Measurements from ENCODE around the gene TERT. TPM values are rescaled to one million over a fixed set of nuclear protein-coding genes. Genes with fewer than 3 reads are reported as not detected.

TERT gene
- total and polyA plus RNA-seq, 10 of the 15 experiments (the other 5 are each of a cell fraction or from before 2014, with no cell fraction given), result 0.08 to 21.5 (median 5.0) TPM

DNA sequence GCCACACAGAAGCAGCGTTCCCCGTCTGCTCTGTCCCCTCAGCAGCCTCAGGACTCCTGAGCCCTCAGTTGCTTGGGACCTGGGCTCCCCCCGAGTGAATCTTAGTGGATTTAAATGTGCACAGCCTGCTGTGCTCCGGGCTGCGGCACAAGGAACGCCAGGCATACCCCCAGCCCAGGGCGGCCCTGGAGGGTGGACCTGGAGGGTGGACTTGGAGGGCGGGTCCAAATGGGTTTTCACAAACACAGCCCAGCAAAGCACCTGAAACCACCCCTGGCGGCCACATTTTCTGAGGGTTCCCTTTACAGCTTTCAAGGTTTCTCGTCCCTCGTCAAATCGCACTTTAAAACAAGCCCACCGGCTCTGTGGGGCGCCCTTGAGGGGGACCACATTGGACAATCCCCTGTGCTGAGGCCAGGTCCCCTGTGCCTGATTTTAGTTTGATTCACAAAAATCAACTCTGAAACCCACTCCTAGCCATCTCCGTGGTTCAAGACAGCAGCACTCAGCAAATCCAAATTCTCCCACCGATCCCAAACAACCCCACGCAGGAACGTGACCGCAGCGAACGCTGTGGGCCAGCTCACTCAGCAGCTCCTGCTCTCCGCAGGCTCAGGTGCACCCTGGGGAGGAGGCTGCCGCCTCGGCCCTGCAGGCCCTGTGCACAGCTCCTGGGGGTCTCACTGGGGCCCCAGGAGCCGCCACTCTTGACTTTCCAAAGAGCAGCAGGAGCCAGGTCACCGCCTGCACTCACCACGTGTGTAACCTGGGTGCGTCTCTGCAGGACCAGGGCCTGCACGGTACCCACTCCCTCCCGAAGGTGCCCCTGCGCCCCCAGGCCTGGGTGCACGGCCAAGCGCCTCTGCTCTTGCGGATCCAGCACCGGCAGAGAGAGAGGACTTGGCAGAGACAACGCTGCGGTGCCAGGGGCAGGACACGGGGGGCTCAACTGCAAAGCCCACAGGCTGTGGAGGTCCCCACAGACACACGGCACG, 29.1 kb downstream of the TERT start:
- Histone ChIP-seq H3K4me3 (no peak overlapping the region), H2AFZ (ENCODE audit: control insufficient read depth, low read depth, low read length) (no peak overlapping the region), H3K4me1 (ENCODE audit: control insufficient read depth, insufficient read depth, low read length) (peaks cover 3% of the 10 kb centered on the region; the same call in 1 of the 2 replicates), H3K36me3 (ENCODE audit: control insufficient read depth in 2 of 2, insufficient read depth in 2 of 2, low read length in 1 of 2) (peaks cover 0 to 5% of the 10 kb centered on the region in 2 experiments; a peak in 2 of 4 replicates), H3K9ac (ENCODE audit: control insufficient read depth, insufficient read depth, low read length) (no peak overlapping the region), H3K4me2 (ENCODE audit: control insufficient read depth, insufficient read depth) (no peak overlapping the region), H3K79me2 (ENCODE audit: control insufficient read depth, insufficient read depth, low read length) (no peaks in the 10 kb centered on the region), H3K27ac (ENCODE audit: control insufficient read depth, insufficient read depth) (no peak overlapping the region), H4K20me1 (ENCODE audit: control insufficient read depth, insufficient read depth) (no peaks in the 10 kb centered on the region; the same call in 1 of the 2 replicates), H3K9me3 (replicated peaks; ENCODE audit: control insufficient read depth, insufficient read depth, low read length) (no peaks in the 10 kb centered on the region), H3K27me3 (replicated peaks in 1 of 2; ENCODE audit: control insufficient read depth in 2 of 2, insufficient read depth in 2 of 2, low read length in 1 of 2) (no peaks in the 10 kb centered on the region)
- ChIA-PET SMC1A (ENCODE audit: uncharacterized antibody, unreplicated experiment) (no interaction called here), RAD21 (ENCODE audit: unreplicated experiment) (no interaction called here), CTCF (no interaction called here), POLR2A (no interaction called here)
- in situ Hi-C loops (cut with MboI) (no loop called here), intact Hi-C loops (cut with micrococcal nuclease; ENCODE audit: unreplicated experiment) (no loop called here)
- no TSS peak for BruUV-seq (replicated peaks)
- TF ChIP-seq, protein P1, sequence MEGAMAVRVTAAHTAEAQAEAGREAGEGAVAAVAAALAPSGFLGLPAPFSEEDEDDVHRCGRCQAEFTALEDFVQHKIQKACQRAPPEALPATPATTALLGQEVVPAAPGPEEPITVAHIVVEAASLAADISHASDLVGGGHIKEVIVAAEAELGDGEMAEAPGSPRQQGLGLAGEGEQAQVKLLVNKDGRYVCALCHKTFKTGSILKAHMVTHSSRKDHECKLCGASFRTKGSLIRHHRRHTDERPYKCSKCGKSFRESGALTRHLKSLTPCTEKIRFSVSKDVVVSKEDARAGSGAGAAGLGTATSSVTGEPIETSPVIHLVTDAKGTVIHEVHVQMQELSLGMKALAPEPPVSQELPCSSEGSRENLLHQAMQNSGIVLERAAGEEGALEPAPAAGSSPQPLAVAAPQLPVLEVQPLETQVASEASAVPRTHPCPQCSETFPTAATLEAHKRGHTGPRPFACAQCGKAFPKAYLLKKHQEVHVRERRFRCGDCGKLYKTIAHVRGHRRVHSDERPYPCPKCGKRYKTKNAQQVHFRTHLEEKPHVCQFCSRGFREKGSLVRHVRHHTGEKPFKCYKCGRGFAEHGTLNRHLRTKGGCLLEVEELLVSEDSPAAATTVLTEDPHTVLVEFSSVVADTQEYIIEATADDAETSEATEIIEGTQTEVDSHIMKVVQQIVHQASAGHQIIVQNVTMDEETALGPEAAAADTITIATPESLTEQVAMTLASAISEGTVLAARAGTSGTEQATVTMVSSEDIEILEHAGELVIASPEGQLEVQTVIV (IDR thresholded peaks at IDR 0.05; ENCODE audit: borderline replicate concordance, partially characterized antibody), result no peak
- TF ChIP-seq SP1 (IDR thresholded peaks at IDR 0.05; ENCODE audit: low read depth, low read length), result no peak
- TF ChIP-seq, protein P2, sequence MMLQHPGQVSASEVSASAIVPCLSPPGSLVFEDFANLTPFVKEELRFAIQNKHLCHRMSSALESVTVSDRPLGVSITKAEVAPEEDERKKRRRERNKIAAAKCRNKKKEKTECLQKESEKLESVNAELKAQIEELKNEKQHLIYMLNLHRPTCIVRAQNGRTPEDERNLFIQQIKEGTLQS (IDR thresholded peaks at IDR 0.05; ENCODE audit: borderline replicate concordance, extremely low read depth, low read depth, low read length), result no peak
- no peak for FAIRE-seq
- WGBS (ENCODE audit: insufficient coverage, insufficient replicate concordance, low lambda C conversion rate, missing lambda C conversion rate), result 59% methylated on average over 35 of the region's 40 CpGs
- no peak for DNase-seq (ENCODE audit: low read depth, low spot score)
- no peak for ATAC-seq
